Panc1 (cell line): Measurements from ENCODE around the gene METTL27.

Source experiments
- CTCF ChIP-seq: fragments of 450-650 bp; IDR thresholded peaks from 2 replicates; pipeline ENCODE4 v1.5.1; 2017; ENCODE audit warnings: mild to moderate bottlenecking
- POLR2AphosphoS5 ChIP-seq: IDR thresholded peaks from 2 replicates; pipeline ENCODE4 v1.6.1; 2012; ENCODE audit warnings: mild to moderate bottlenecking, low read depth, low read length, moderate library complexity
- REST ChIP-seq, 2 experiments: IDR thresholded peaks; 2 replicates each; pipeline ENCODE4 v1.6.1; 2011 to 2012; ENCODE audit warnings: low read depth in 2 of 2, control low read depth in 1 of 2, low read length in 1 of 2, mild to moderate bottlenecking in 1 of 2, moderate library complexity in 1 of 2; ENCODE audit not compliant: insufficient read depth in 1 of 2
- SIN3A ChIP-seq: IDR thresholded peaks from 2 replicates; pipeline ENCODE4 v1.6.1; 2012; ENCODE audit warnings: low read depth, mild to moderate bottlenecking, low read length, moderate library complexity, borderline replicate concordance; ENCODE audit not compliant: insufficient read depth
- TCF7L2 ChIP-seq: IDR thresholded peaks from 2 replicates; pipeline ENCODE4 v1.6.1; 2011; ENCODE audit warnings: mild to moderate bottlenecking, low read depth, low read length, inconsistent platforms

- no peak for TF ChIP-seq CTCF
- no peak for TF ChIP-seq POLR2AphosphoS5
- TF ChIP-seq REST (IDR thresholded peaks at IDR 0.05; ENCODE audit: insufficient read depth in 1 of 2, low read depth in 2 of 2, low read length in 1 of 2), result no peak
- TF ChIP-seq TCF7L2, result no peak
- TF ChIP-seq SIN3A, result no peak
These were observed 1.5 kb downstream of the METTL27 start for GRCh38 chr7:73840715-73841379.
